Erythroblast (primary cell): ENCODE measurements around the gene ZNF143.
"Not testable (repeated sequence)": the region's sequence is repeated elsewhere in the genome, so short reads cannot be mapped to it uniquely, and the experiment has no call there.

Source experiments
- DNase-seq, 2 experiments: peaks; one replicate each; lab custom pipeline; 2025; lab: John Stamatoyannopoulos, UW
- GATA1 ChIP-seq: IDR thresholded peaks from 2 replicates; pipeline ENCODE4 v1.6.1; 2011; ENCODE audit warnings: low read depth, mild to moderate bottlenecking, control low read depth, low read length, moderate library complexity
- POLR2A ChIP-seq: IDR thresholded peaks from 2 replicates; pipeline ENCODE4 v1.6.1; 2011; ENCODE audit warnings: mild to moderate bottlenecking, low read length

ZNF143 gene

DNA sequence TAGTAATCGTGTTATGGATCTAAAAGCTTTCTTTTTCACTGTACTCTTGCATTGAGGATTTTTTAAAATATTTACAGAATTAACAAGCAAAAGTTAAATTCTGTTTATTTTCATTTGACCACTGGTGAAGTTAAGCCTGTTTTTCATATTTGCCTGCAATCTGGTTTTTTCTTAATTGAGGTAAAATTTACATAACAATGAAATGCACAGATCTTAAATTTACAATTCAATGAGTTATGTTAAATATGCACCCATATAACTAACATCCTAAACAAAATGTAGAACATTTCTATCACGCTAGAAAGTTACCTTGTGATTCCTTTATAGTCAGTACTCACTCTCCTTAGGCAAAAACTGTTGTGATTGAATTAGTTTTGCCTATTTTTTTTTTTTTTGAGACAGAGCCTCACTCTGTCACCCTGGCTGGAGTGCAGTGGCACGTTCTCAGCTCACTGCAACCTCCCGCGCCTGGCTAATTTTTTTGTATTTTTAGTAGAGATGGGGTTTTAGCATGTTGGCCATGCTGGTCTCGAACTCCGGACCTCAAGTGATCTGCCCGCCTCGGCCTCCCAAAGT is 58.1 kb downstream of the ZNF143 start:
- DNase-seq, result no peak
- TF ChIP-seq POLR2A, result no peak
- no peak for TF ChIP-seq GATA1

DNA sequence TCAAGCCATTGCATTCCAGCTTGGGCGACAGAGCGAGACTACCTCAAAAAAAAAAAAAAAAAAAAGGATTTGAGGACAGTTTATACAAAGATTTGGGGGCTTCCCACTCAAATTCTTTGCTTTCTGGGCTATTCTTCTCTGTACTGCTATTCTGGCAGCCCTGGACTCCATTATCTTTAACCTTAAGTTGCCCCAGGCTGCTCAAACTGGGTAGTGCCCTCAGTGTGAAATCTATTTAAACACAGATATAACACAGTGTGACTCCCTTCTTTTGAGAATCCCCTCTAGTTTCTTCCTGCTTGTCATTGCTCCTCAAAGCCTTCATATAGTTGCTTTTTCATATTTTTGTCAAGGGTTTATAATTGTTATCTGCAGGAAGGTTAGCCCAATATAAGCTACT is 63.2 kb downstream of the ZNF143 start:
- TF ChIP-seq GATA1 (no peak), POLR2A (no peak)
- no peak for DNase-seq

GRCh38 chr11:9525116-9525515 is 64.3 kb downstream of the ZNF143 start:
- DNase-seq, result no peak
- TF ChIP-seq POLR2A (no peak), GATA1 (no peak)

DNA sequence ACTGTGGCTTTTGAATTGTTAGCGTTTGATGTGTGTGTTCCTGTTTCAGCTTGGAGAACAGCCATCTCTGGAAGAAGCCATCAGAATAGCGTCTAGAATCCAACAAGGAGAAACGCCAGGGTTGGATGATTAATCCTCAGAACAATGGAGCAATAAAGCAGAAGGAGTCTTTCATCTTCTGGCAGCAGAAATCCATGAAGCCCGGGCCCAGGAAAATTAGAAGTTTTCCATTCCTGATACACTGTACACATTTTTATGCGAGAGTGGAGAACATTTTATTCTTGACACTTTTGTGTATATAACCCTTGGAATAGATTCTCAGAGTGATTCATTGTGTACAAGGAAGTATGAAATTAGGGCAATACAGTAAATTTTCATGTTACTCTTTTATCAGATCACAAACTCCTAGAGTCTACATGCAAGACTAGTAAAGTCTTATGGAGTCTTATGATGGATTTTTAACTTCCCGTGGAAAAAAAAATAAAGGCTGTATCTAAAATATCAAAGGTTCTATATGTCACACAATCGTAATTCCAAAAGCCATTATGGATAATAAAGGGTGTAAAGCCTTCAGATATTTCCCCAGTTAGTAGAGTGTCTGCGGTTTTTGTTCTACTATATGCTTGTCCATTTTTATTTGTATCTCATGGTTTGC is 66.8 kb downstream of the ZNF143 start:
- DNase-seq, result no peak
- TF ChIP-seq POLR2A (no peak), GATA1 (no peak)

GRCh38 chr11:9528136-9528501 is 67.3 kb downstream of the ZNF143 start:
- TF ChIP-seq POLR2A (no peak), GATA1 (no peak)
- DNase-seq, result no peak

GRCh38 chr11:9528573-9529333 is 67.9 kb downstream of the ZNF143 start:
- TF ChIP-seq POLR2A, result no peak
- TF ChIP-seq GATA1, result no peak
- no peak for DNase-seq

DNA sequence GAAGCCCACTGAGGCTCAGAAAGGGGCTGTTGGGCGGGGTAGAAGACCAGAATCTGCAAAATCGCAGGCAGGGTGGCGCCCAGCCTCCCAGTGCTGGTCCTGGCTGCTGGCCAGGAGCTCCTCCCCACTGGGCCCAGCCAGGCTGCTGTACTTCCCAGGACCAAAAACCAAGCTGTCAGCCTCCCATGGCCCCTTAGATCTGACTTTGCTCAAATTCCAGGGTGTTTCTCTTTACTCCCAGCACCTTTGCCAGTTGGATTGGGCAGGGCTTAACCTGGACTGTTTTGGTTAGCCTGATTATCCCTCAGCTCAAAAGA is 68.5 kb downstream of the ZNF143 start:
- DNase-seq, result peak; percentile 85 to 89

DNA sequence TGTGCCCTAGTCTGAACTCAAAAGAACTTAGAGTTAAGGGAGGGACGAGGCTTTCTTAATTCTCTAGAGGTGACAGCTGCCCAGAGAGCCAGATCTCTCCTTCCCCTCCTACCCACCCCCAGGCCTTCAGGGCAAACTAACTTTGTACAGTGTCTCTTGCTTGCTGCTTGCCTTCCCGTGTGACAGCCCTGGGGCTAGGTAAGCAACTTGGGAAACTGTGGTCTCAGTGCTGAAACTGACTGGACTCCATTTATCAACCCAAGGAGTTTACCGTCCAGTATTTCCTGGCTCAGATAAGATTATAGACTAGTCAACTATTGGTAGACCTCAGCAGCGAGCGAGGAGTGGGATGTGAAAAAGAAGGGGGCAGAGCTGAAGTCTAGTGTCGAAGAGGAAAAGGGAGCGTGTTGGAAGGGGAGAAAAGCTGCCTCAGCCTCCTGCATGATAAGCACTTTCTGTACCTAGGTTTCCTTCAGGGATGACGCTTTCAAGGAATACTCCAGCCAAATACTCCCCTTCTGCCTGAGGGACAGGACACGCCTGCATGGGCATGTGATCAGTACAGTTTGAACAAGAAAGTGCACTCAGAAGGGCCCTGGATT is 69.3 kb downstream of the ZNF143 start:
- TF ChIP-seq POLR2A (no peak), GATA1 (no peak)
- peak; percentile 39 to 58 for DNase-seq

More for the DNA sequence above, 68.5 kb downstream of the ZNF143 start:
- no peak for TF ChIP-seq GATA1
- no peak for TF ChIP-seq POLR2A

GRCh38 chr11:9530901-9531625 is 70.3 kb downstream of the ZNF143 start:
- no peak for DNase-seq
- TF ChIP-seq GATA1 (no peak), POLR2A (no peak)

DNA sequence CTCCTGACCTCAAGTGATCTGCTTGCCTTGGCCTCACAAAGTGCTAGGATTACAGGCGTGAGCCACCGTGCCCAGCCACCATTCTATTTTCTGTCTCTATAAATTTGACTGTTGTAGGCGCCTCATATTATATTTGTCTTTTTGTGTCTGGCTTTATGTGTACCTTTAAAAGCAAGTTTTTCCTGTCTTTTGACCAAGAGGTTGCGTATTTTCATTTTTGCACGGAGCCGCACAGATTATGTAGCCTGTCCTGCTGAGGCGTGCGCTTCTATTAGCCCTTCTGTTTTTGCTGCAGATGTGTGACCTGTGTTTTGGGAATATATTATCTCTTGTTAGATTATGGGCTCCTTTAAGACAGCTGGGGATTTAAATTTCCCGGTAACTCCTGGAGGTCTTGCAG is 72.2 kb downstream of the ZNF143 start:
- TF ChIP-seq POLR2A, result no peak
- TF ChIP-seq GATA1, result no peak
- DNase-seq, result no peak

GRCh38 chr11:9533736-9534473 is 73.1 kb downstream of the ZNF143 start:
- DNase-seq, result no peak
- no peak for TF ChIP-seq POLR2A
- TF ChIP-seq GATA1, result no peak

DNA sequence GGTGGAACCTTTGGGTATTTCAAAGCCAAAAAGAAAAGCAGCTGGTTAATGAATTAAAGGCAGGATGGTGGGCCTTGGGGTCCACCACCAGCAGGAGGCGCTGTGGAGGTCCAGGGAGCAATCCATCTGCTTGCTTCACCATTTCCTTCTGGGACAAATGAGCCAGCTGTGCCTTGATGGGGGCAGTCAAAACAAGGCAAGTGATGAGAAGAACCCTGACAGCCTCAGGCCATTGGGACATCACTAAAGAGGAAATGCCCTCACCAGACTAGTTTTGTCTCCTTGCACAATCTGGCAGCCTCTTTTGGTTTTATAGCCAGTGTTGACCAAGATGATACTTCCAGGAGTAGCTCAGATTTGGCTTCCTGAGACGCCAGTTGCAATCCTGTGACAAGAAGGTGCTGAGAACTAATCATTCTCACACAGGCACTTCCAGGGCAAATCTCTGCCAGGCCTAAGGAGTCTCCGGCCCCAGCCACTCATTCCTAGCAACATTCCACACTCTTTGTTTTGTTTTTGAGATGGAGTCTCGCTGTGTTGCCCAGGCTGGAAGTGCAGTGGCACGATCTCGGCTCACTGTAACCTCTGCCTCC is 74.5 kb downstream of the ZNF143 start:
- peak; percentile 79 to 88 for DNase-seq
- TF ChIP-seq GATA1 (no peak), POLR2A (no peak)

- TF ChIP-seq POLR2A (no peak), GATA1 (no peak)
- no peak for DNase-seq
These were observed 77.7 kb downstream of the ZNF143 start for GRCh38 chr11:9538548-9538947.

GRCh38 chr11:9549216-9549615 is 88.4 kb downstream of the ZNF143 start:
- DNase-seq, result not testable (repeated sequence)
